Activated naive CD8-positive, alpha-beta T cell treated with anti-CD3 and anti-CD28 coated beads, Interleukin-2, amount 50 U/mL, for 24 hours (primary cell): ENCODE data around the gene ANKRD53.

Experiments
- ATAC-seq: fragments of 150-1000 bp; cut with Tn5 transposase; one replicate; pipeline ENCODE4 v1.10.0; 2021
- DNase-seq: peaks from one replicate; pipeline ENCODE4 v3.0.0; 2021
- H3K27ac Mint-ChIP-seq: one replicate; pipeline ENCODE4 v1.8.0; 2021; ENCODE audit warnings: mild to moderate bottlenecking, mixed read lengths
- H3K27me3 Mint-ChIP-seq: one replicate; pipeline ENCODE4 v1.8.0; 2021; ENCODE audit warnings: mixed read lengths
- H3K36me3 Mint-ChIP-seq: one replicate; pipeline ENCODE4 v1.8.0; 2021; ENCODE audit warnings: low read depth, mixed read lengths
- H3K4me1 Mint-ChIP-seq: one replicate; pipeline ENCODE4 v1.8.0; 2021; ENCODE audit warnings: mixed read lengths
- H3K4me3 Mint-ChIP-seq: one replicate; pipeline ENCODE4 v1.8.0; 2021; ENCODE audit warnings: mild to moderate bottlenecking, moderate library complexity, mixed read lengths
- H3K9me3 Mint-ChIP-seq: one replicate; pipeline ENCODE4 v1.8.0; 2021; ENCODE audit warnings: mixed read lengths

ANKRD53 gene

GRCh38 chr2:70974592-70974991 lies 3.8 kb upstream of the ANKRD53 start:
- DNase-seq: no peak
- no peak for ATAC-seq
- Mint-ChIP-seq H3K27ac (no peak overlapping the region), H3K4me3 (no peak overlapping the region), H3K27me3 (peaks cover 21% of the 10 kb centered on the region), H3K36me3 (no peaks in the 10 kb centered on the region), H3K9me3 (no peaks in the 10 kb centered on the region), H3K4me1 (peaks cover 20% of the 10 kb centered on the region)

DNA sequence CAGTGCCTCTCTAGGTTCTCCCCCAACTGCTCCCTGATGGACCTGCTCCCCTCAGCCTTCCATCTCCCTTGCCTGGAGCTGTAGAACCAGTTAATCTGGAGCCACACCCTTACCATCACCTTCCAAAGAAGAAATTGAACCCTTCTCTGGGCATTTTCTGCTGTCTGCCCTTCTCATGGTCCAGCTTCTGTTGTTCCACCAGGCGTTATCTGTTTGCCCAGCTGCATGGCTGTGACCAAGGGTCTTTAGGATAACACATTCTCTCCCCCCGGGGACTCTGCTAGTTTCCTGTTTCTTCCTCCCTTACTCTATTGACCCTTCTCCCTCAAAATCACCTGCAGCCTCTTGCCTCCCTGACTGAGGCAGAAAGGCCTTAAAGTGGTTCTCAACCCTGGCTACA lies 3.2 kb upstream of the ANKRD53 start:
- no peaks in the 10 kb centered on the region for H3K36me3 Mint-ChIP-seq
- H3K4me3 Mint-ChIP-seq: no peak overlapping the region
- H3K27me3 Mint-ChIP-seq: peaks cover 18% of the 10 kb centered on the region
- ATAC-seq: no peak
- no peaks in the 10 kb centered on the region for H3K9me3 Mint-ChIP-seq
- H3K4me1 Mint-ChIP-seq: peaks cover 20% of the 10 kb centered on the region
- H3K27ac Mint-ChIP-seq: no peak overlapping the region
- DNase-seq: no peak

DNA sequence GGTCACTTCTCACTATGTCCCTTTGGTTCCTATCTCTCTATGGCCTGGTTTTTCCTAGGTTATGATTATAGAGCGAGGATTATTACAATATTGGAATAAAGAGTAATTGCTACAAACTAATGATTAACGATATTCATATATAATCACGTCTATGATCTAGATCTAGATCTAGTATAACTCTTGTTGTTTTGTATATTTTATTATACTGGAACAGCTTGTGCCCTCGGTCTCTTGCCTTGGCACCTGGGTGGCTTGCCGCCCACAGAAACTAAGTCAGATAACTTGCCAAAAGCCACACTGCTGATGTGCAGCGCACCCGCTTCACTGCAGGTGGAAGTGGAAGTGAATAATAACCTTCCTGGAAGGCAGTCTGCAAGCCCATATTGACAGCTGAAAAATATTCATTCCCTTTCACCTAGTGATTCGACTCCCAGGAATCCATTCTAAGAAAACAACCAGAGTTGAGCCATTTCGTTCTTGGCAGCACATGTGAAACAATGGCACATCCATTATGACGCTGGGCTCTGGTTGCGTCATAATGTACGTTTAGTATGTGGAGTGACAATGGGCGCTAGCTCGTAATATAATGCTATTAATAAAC lies 725 bp upstream of the ANKRD53 start:
- peaks cover 20% of the 10 kb centered on the region for H3K4me1 Mint-ChIP-seq
- peaks cover 13% of the 10 kb centered on the region for H3K27me3 Mint-ChIP-seq
- no peak for DNase-seq
- H3K27ac Mint-ChIP-seq: peak overlapping the region; percentile 76
- H3K36me3 Mint-ChIP-seq: no peaks in the 10 kb centered on the region
- H3K4me3 Mint-ChIP-seq: peak overlapping the region; percentile 77
- H3K9me3 Mint-ChIP-seq: no peaks in the 10 kb centered on the region
- ATAC-seq: no peak

DNA sequence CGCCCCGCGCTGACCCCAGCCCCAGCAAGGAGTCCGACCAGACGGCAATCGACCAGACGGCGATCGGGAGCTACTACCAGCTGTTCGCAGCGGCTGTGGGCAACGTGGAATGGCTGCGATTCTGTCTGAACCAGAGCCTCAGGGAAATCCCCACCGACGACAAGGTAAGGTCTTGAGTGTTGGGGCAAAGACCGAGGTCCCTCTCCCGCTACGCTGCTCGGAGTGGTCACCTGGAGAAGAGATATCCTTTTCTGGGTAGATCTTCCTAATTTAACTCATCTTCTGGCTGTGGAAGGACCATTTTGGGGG lies 704 bp downstream of the ANKRD53 start:
- H3K36me3 Mint-ChIP-seq: no peaks in the 10 kb centered on the region
- H3K27ac Mint-ChIP-seq: no peak overlapping the region
- DNase-seq (no peak), ATAC-seq (no peak)
- no peaks in the 10 kb centered on the region for H3K9me3 Mint-ChIP-seq
- peaks cover 8% of the 10 kb centered on the region for H3K27me3 Mint-ChIP-seq
- H3K4me1 Mint-ChIP-seq: peaks cover 20% of the 10 kb centered on the region
- no peak overlapping the region for H3K4me3 Mint-ChIP-seq

DNA sequence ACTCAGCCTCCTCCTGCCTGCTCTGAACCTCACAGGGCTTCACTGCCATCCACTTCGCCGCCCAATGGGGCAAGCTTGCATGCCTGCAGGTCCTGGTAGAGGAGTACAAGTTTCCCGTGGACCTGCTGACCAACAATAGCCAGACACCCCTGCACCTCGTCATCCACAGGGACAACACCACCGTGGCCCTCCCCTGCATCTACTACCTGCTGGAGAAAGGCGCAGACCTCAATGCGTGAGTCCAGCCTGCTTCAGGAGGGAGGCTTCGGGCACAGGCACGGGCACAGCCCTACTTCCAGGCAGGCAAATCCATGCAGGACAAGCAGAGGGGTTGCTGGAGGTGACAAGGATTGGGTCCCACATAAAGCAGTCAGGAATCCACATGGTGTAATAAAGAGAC lies 1.2 kb downstream of the ANKRD53 start:
- H3K9me3 Mint-ChIP-seq: no peaks in the 10 kb centered on the region
- H3K36me3 Mint-ChIP-seq: no peaks in the 10 kb centered on the region
- H3K27ac Mint-ChIP-seq: no peak overlapping the region
- H3K4me3 Mint-ChIP-seq: no peak overlapping the region
- DNase-seq (no peak), ATAC-seq (no peak)
- peaks cover 6% of the 10 kb centered on the region for H3K27me3 Mint-ChIP-seq
- peaks cover 24% of the 10 kb centered on the region for H3K4me1 Mint-ChIP-seq

- peaks cover 33% of the 10 kb centered on the region for H3K4me1 Mint-ChIP-seq
- peaks cover 10% of the 10 kb centered on the region for H3K36me3 Mint-ChIP-seq
- H3K27ac Mint-ChIP-seq: no peak overlapping the region
- peaks cover 4% of the 10 kb centered on the region for H3K27me3 Mint-ChIP-seq
- DNase-seq (no peak), ATAC-seq (no peak)
- no peaks in the 10 kb centered on the region for H3K9me3 Mint-ChIP-seq
- no peak overlapping the region for H3K4me3 Mint-ChIP-seq
These were observed 3.0 kb downstream of the ANKRD53 start for GRCh38 chr2:70981421-70981820.

GRCh38 chr2:70981866-70982810 lies 3.7 kb downstream of the ANKRD53 start:
- peaks cover 30% of the 10 kb centered on the region for H3K4me1 Mint-ChIP-seq
- ATAC-seq (no peak), DNase-seq (no peak)
- no peak overlapping the region for H3K27ac Mint-ChIP-seq
- H3K36me3 Mint-ChIP-seq: peaks cover 15% of the 10 kb centered on the region
- no peaks in the 10 kb centered on the region for H3K9me3 Mint-ChIP-seq
- H3K4me3 Mint-ChIP-seq: no peak overlapping the region
- H3K27me3 Mint-ChIP-seq: peaks cover 4% of the 10 kb centered on the region

- Mint-ChIP-seq H3K36me3 (peaks cover 15% of the 10 kb centered on the region), H3K27me3 (peaks cover 3% of the 10 kb centered on the region), H3K9me3 (no peaks in the 10 kb centered on the region), H3K4me1 (peaks cover 22% of the 10 kb centered on the region), H3K27ac (no peak overlapping the region), H3K4me3 (no peak overlapping the region)
- ATAC-seq (no peak), DNase-seq (no peak)
These were observed 4.5 kb downstream of the ANKRD53 start for GRCh38 chr2:70982971-70983370.

DNA sequence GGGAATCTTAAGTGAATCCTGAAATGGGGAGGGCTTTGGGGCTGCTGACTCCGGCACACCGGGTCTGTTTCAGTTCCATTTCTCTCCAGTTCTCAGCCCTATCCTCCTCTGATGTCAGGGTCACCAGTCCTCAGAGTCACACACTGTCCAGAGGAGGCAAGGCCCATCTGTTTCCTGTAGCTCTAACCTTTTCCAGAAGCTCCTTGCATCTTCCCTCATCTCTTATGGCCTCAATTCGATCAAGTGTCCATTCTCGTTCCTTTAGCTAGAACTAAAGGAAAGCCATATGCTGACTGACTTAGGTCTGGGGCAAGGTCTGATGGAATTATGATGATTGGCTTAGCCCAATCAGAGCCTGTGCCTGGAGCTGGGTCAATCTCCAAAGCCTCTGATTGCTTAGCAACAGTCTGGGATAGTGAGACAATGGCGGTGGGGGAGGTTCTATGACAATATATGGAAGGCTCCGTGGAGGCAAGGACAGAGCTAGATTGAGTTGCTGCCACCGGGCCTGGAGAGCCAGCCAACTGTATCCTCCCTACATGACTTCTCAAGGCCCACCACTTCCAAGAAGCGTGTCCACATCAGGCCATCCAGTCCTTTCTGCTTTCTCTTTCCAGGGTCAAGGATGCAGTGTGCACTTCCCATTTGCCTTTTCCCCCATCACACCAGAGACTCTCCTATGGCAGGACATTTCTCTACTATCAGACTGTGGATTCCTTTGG lies 5.2 kb downstream of the ANKRD53 start:
- peaks cover 15% of the 10 kb centered on the region for H3K36me3 Mint-ChIP-seq
- DNase-seq (no peak), ATAC-seq (no peak)
- H3K27ac Mint-ChIP-seq: no peak overlapping the region
- H3K4me1 Mint-ChIP-seq: peaks cover 19% of the 10 kb centered on the region
- H3K27me3 Mint-ChIP-seq: no peaks in the 10 kb centered on the region
- no peak overlapping the region for H3K4me3 Mint-ChIP-seq
- H3K9me3 Mint-ChIP-seq: no peaks in the 10 kb centered on the region

DNA sequence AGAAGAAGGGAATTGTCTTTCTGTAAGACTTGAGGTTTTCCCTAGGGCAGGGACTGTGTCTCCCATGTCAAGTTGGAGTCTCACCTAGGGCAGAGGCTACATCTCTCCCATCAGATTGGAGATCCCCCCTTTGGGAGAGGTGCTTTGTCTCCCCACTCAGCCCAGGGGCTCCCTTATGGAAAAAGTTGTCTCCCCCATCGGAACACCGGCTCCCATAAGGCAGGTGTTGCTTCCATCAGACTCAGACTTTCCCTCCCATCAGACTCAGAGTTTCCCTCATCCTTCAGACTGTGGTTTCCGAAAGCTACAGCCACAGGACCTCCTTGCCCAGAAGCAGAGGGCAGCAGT lies 5.8 kb downstream of the ANKRD53 start:
- Mint-ChIP-seq H3K9me3 (no peaks in the 10 kb centered on the region), H3K36me3 (peaks cover 15% of the 10 kb centered on the region), H3K4me3 (no peak overlapping the region), H3K27ac (peak overlapping the region; percentile 64), H3K27me3 (no peaks in the 10 kb centered on the region), H3K4me1 (peaks cover 18% of the 10 kb centered on the region)
- ATAC-seq (no peak), DNase-seq (no peak)

- Mint-ChIP-seq H3K9me3 (no peaks in the 10 kb centered on the region), H3K27me3 (no peaks in the 10 kb centered on the region), H3K4me3 (no peak overlapping the region), H3K36me3 (peaks cover 15% of the 10 kb centered on the region), H3K27ac (peak overlapping the region; percentile 64), H3K4me1 (peaks cover 13% of the 10 kb centered on the region)
- DNase-seq (peak; percentile 85), ATAC-seq (peak; percentile 97)
These were observed 6.3 kb downstream of the ANKRD53 start for GRCh38 chr2:70984576-70985282.

GRCh38 chr2:70985283-70985688 lies 6.9 kb downstream of the ANKRD53 start:
- Mint-ChIP-seq H3K36me3 (peaks cover 15% of the 10 kb centered on the region), H3K4me1 (peaks cover 13% of the 10 kb centered on the region), H3K27ac (no peak overlapping the region), H3K9me3 (no peaks in the 10 kb centered on the region), H3K4me3 (no peak overlapping the region), H3K27me3 (no peaks in the 10 kb centered on the region)
- ATAC-seq (no peak), DNase-seq (no peak)

DNA sequence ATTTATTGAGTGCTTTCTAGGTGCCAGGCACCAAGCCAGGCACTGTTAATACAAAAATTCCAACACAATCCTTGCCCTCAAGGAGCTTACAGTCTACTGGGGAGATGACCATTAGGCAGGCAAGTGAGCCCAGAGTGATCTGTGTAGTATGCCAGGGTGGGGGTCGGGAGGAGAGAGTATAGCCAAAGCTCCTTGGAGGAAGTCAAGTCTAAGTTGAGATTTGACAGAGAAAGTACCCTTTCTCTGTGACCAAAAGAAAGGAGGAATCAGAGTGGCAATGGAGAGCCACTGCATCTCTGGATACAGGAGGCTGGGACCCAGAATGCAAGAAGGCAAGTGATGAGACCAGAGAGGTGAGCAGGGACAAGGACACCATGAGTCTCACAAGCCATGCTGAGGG lies 7.5 kb downstream of the ANKRD53 start:
- peaks cover 19% of the 10 kb centered on the region for H3K36me3 Mint-ChIP-seq
- H3K27me3 Mint-ChIP-seq: no peaks in the 10 kb centered on the region
- DNase-seq (no peak), ATAC-seq (no peak)
- H3K9me3 Mint-ChIP-seq: no peaks in the 10 kb centered on the region
- no peak overlapping the region for H3K27ac Mint-ChIP-seq
- H3K4me3 Mint-ChIP-seq: no peak overlapping the region
- H3K4me1 Mint-ChIP-seq: peaks cover 13% of the 10 kb centered on the region

- Mint-ChIP-seq H3K27ac (no peak overlapping the region), H3K4me3 (no peak overlapping the region)
- no peak for ATAC-seq
These were observed 8.2 kb downstream of the ANKRD53 start for GRCh38 chr2:70986499-70987189.

More at GRCh38 chr2:70986499-70987189, 8.2 kb downstream of the ANKRD53 start:
- no peak for DNase-seq
- peaks cover 23% of the 10 kb centered on the region for H3K36me3 Mint-ChIP-seq
- H3K27me3 Mint-ChIP-seq: no peaks in the 10 kb centered on the region
- peaks cover 16% of the 10 kb centered on the region for H3K4me1 Mint-ChIP-seq
- no peaks in the 10 kb centered on the region for H3K9me3 Mint-ChIP-seq
